Transverse colon (tissue), 4 donors: ENCODE measurements around the gene SELPLG.

Source experiments
- POLR2A ChIP-seq: fragments of 450-650 bp; IDR thresholded peaks from one replicate; pipeline ENCODE4 v1.6.1; 2016; ENCODE audit warnings: antibody characterized with exemption, mild to moderate bottlenecking, moderate library complexity
- POLR2AphosphoS5 ChIP-seq, 3 donors: sonication (generic); formaldehyde crosslinking; IDR thresholded peaks; one replicate each; pipeline ENCODE4 v1.6.1; 2016; ENCODE audit warnings: antibody characterized with exemption in 3 of 3
- TF ChIP-seq, protein P1 (sequence below), 5 experiments: fragments of 200-600 bp in 3 of 5; fragments of 450-650 bp in 2 of 5; sonication (generic) in 3 of 5; IDR thresholded peaks; 1 replicate in 2 of 5; 2 replicates in 3 of 5; pipeline ENCODE4 v1.5.1; 2016 to 2017; ENCODE audit warnings: antibody characterized with exemption in 5 of 5, inconsistent platforms in 3 of 5, mild to moderate bottlenecking in 2 of 5, moderate library complexity in 1 of 5

DNA sequence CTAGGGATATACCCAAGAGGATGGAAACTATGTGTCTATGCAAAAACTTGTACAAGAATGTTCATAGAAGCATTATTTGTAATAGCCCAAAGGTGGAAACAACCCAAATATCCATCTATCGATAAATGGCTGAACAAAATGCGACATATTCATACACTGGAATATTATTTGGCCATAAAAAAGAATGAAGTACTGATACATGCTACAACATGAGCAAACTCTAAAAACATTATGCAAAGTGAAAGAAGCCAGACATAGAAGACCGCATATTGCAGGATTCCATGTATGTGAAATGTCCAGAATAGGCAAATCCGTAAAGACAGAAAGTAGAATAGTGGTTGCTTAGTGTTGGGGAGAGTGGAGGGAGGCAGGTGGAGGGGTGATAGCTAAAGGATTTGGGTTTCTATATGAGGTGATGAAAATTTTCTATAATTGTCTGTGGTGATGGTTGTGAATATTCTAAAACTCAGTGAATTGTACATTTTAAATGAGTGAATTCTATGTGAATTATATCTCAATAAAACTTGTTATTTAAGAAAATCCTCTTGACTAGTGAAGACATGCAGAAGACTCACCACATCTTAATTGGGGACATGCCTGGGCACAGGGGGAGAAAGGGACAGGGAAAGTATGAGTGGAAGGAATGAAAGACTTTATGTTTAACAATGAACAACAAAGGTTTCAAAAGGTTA, 29.8 kb upstream of the SELPLG start:
- TF ChIP-seq, protein P1, sequence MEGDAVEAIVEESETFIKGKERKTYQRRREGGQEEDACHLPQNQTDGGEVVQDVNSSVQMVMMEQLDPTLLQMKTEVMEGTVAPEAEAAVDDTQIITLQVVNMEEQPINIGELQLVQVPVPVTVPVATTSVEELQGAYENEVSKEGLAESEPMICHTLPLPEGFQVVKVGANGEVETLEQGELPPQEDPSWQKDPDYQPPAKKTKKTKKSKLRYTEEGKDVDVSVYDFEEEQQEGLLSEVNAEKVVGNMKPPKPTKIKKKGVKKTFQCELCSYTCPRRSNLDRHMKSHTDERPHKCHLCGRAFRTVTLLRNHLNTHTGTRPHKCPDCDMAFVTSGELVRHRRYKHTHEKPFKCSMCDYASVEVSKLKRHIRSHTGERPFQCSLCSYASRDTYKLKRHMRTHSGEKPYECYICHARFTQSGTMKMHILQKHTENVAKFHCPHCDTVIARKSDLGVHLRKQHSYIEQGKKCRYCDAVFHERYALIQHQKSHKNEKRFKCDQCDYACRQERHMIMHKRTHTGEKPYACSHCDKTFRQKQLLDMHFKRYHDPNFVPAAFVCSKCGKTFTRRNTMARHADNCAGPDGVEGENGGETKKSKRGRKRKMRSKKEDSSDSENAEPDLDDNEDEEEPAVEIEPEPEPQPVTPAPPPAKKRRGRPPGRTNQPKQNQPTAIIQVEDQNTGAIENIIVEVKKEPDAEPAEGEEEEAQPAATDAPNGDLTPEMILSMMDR (IDR thresholded peaks at IDR 0.05) = no peak
- TF ChIP-seq POLR2A = no peak
- no peak for TF ChIP-seq POLR2AphosphoS5 (IDR thresholded peaks at IDR 0.05)
